Suppressor macrophage (primary cell): ENCODE data around the gene BTNL8.

ENCODE experiments used
- DNase-seq, 4 experiments: peaks; one replicate each; pipeline ENCODE4 v3.0.0-alpha.2; 2020 to 2022

Gene BTNL8

GRCh38 chr5:180970336-180970735 lies 71.4 kb downstream of the BTNL8 start:
- no peak for DNase-seq

- DNase-seq = no peak
These were observed 71.9 kb downstream of the BTNL8 start for GRCh38 chr5:180970875-180971274.

GRCh38 chr5:180974612-180975315 lies 75.8 kb downstream of the BTNL8 start:
- DNase-seq = no peak

- DNase-seq = no peak
These were observed 76.4 kb downstream of the BTNL8 start for GRCh38 chr5:180975338-180975737.

GRCh38 chr5:180976518-180976917 lies 77.6 kb downstream of the BTNL8 start:
- no peak for DNase-seq

- no peak for DNase-seq
These were observed 78.9 kb downstream of the BTNL8 start for GRCh38 chr5:180977852-180978251.

- DNase-seq = no peak
These were observed 83.2 kb downstream of the BTNL8 start for GRCh38 chr5:180982008-180982741.

GRCh38 chr5:180988016-180988415 lies 89.1 kb downstream of the BTNL8 start:
- no peak for DNase-seq

- no peak for DNase-seq
These were observed 89.6 kb downstream of the BTNL8 start, which contains the start of gene BTNL3 for GRCh38 chr5:180988592-180988991. TSS of gene BTNL3 (plus strand) at chr5:180988846. CDS start at chr5:180989029, 183 bp downstream.

GRCh38 chr5:180990086-180990881 lies 91.3 kb downstream of the BTNL8 start:
- DNase-seq = no peak

- no peak for DNase-seq
These were observed 91.9 kb downstream of the BTNL8 start for GRCh38 chr5:180990882-180991242.
